SK-N-SH (cell line): Measurements from ENCODE around the gene DOK7.

Experiments used
- CHD2 ChIP-seq: fragments of 150-350 bp; IDR thresholded peaks from 2 replicates; pipeline ENCODE4 v1.6.1; 2018; ENCODE audit warnings: low read length; ENCODE audit not compliant: partially characterized antibody
- EP300 ChIP-seq, 2 experiments: IDR thresholded peaks; 2 replicates each; pipeline versions ENCODE4 v1.4.0 to v1.6.1; 2012; ENCODE audit warnings: borderline replicate concordance in 1 of 2, low read depth in 1 of 2, low read length in 1 of 2
- EZH2phosphoT487 ChIP-seq: fragments of 200-600 bp; sonication (generic); IDR thresholded peaks from 2 replicates; pipeline ENCODE4 v1.6.1; 2017; ENCODE audit warnings: low read depth, mixed run types, mild to moderate bottlenecking, antibody characterized with exemption, moderate library complexity, borderline replicate concordance
- GABPA ChIP-seq: IDR thresholded peaks from 2 replicates; pipeline ENCODE4 v1.4.0; 2012; ENCODE audit warnings: low read depth, mild to moderate bottlenecking
- JUND ChIP-seq: IDR thresholded peaks from 2 replicates; pipeline ENCODE4 v1.4.0; 2012
- MXI1 ChIP-seq: IDR thresholded peaks from 2 replicates; pipeline ENCODE4 v1.6.1; 2012; ENCODE audit warnings: mild to moderate bottlenecking, low read depth, low read length, improper control_type of control experiment
- POLR2AphosphoS5 ChIP-seq: IDR thresholded peaks from 2 replicates; pipeline ENCODE4 v1.6.1; 2012; ENCODE audit warnings: low read depth, low read length
- RAD21 ChIP-seq: IDR thresholded peaks from 2 replicates; pipeline ENCODE4 v1.6.1; 2012; ENCODE audit warnings: mild to moderate bottlenecking, low read length
- RFX5 ChIP-seq: IDR thresholded peaks from 2 replicates; pipeline ENCODE4 v1.6.1; 2012; ENCODE audit warnings: mild to moderate bottlenecking, improper control_type of control experiment, low read length
- SMC3 ChIP-seq: IDR thresholded peaks from 2 replicates; pipeline ENCODE4 v1.6.1; 2012; ENCODE audit warnings: low read depth, low read length, improper control_type of control experiment
- TAF1 ChIP-seq: IDR thresholded peaks from 2 replicates; pipeline ENCODE4 v1.6.1; 2012; ENCODE audit warnings: low read depth, mild to moderate bottlenecking, low read length, moderate library complexity, borderline replicate concordance
- TF ChIP-seq, protein P1 (sequence below): fragments of 200-600 bp; sonication (generic); IDR thresholded peaks from 2 replicates; pipeline ENCODE4 v1.6.1; 2017; ENCODE audit warnings: antibody characterized with exemption, mild to moderate bottlenecking, moderate library complexity
- TF ChIP-seq, protein P2 (sequence below): IDR thresholded peaks from 2 replicates; pipeline ENCODE4 v1.6.1; 2012; ENCODE audit warnings: mild to moderate bottlenecking, low read depth, low read length, moderate library complexity

GRCh38 chr4:3446631-3447320, 16.3 kb upstream of the DOK7 start:
- TF ChIP-seq, protein P1, sequence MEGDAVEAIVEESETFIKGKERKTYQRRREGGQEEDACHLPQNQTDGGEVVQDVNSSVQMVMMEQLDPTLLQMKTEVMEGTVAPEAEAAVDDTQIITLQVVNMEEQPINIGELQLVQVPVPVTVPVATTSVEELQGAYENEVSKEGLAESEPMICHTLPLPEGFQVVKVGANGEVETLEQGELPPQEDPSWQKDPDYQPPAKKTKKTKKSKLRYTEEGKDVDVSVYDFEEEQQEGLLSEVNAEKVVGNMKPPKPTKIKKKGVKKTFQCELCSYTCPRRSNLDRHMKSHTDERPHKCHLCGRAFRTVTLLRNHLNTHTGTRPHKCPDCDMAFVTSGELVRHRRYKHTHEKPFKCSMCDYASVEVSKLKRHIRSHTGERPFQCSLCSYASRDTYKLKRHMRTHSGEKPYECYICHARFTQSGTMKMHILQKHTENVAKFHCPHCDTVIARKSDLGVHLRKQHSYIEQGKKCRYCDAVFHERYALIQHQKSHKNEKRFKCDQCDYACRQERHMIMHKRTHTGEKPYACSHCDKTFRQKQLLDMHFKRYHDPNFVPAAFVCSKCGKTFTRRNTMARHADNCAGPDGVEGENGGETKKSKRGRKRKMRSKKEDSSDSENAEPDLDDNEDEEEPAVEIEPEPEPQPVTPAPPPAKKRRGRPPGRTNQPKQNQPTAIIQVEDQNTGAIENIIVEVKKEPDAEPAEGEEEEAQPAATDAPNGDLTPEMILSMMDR: no peak
- TF ChIP-seq TAF1: no peak
- TF ChIP-seq JUND: no peak
- no peak for TF ChIP-seq RFX5
- TF ChIP-seq, protein P2, sequence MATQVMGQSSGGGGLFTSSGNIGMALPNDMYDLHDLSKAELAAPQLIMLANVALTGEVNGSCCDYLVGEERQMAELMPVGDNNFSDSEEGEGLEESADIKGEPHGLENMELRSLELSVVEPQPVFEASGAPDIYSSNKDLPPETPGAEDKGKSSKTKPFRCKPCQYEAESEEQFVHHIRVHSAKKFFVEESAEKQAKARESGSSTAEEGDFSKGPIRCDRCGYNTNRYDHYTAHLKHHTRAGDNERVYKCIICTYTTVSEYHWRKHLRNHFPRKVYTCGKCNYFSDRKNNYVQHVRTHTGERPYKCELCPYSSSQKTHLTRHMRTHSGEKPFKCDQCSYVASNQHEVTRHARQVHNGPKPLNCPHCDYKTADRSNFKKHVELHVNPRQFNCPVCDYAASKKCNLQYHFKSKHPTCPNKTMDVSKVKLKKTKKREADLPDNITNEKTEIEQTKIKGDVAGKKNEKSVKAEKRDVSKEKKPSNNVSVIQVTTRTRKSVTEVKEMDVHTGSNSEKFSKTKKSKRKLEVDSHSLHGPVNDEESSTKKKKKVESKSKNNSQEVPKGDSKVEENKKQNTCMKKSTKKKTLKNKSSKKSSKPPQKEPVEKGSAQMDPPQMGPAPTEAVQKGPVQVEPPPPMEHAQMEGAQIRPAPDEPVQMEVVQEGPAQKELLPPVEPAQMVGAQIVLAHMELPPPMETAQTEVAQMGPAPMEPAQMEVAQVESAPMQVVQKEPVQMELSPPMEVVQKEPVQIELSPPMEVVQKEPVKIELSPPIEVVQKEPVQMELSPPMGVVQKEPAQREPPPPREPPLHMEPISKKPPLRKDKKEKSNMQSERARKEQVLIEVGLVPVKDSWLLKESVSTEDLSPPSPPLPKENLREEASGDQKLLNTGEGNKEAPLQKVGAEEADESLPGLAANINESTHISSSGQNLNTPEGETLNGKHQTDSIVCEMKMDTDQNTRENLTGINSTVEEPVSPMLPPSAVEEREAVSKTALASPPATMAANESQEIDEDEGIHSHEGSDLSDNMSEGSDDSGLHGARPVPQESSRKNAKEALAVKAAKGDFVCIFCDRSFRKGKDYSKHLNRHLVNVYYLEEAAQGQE: no peak
- TF ChIP-seq GABPA: no peak
- no peak for TF ChIP-seq EP300 (IDR thresholded peaks at IDR 0.05; ENCODE audit: borderline replicate concordance in 1 of 2, low read depth in 1 of 2, low read length in 1 of 2)
- TF ChIP-seq EZH2phosphoT487: no peak
- no peak for TF ChIP-seq RAD21
- no peak for TF ChIP-seq MXI1
- no peak for TF ChIP-seq CHD2
- no peak for TF ChIP-seq POLR2AphosphoS5
- no peak for TF ChIP-seq SMC3
